Activated naive CD4-positive, alpha-beta T cell treated with anti-CD3 and anti-CD28 coated beads, Interleukin-2, amount 50 U/mL, for 72 hours (primary cell): Measurements from ENCODE around the gene CHMP4B. TPM values are rescaled to one million over a fixed set of nuclear protein-coding genes. Genes with fewer than 3 reads are reported as not detected.

Experiments
- ATAC-seq, 2 donors: fragments of 150-1000 bp; cut with Tn5 transposase; 2 replicates each; pipeline ENCODE4 v1.10.0; 2021; ENCODE audit warnings: mild to moderate bottlenecking in 2 of 2, moderate library complexity in 2 of 2
- DNase-seq, 2 donors: peaks; one replicate each; pipeline ENCODE4 v3.0.0; 2021 to 2022; ENCODE audit warnings: low spot score in 2 of 2
- H3K27ac Mint-ChIP-seq, 2 donors: one replicate each; pipeline ENCODE4 v1.8.0; 2022; ENCODE audit warnings: mild to moderate bottlenecking in 2 of 2, mixed read lengths in 2 of 2
- H3K36me3 Mint-ChIP-seq, 2 donors: one replicate each; pipeline ENCODE4 v1.8.0; 2022; ENCODE audit warnings: mixed read lengths in 2 of 2
- H3K9me3 Mint-ChIP-seq, 2 donors: one replicate each; pipeline ENCODE4 v1.8.0; 2022; ENCODE audit warnings: mixed read lengths in 2 of 2
- total RNA-seq, 2 donors: library from RNA; stranded (reverse); gene quantifications; one replicate each; pipeline ENCODE4 v1.2.3, GENCODE V29; 2022

Gene CHMP4B
- total RNA-seq, 2 donors from 2014 or later, result 80.0 to 81.4 TPM

GRCh38 chr20:33808388-33808787, 2.8 kb upstream of the CHMP4B start:
- no peak for DNase-seq
- Mint-ChIP-seq H3K27ac (no peak overlapping the region), H3K9me3 (no peaks in the 10 kb centered on the region), H3K36me3 (peaks cover 17 to 19% of the 10 kb centered on the region in 2 donors)
- ATAC-seq, result no peak

- no peaks in the 10 kb centered on the region for H3K9me3 Mint-ChIP-seq
- H3K27ac Mint-ChIP-seq, result no peak overlapping the region
- no peak for DNase-seq
- peaks cover 21 to 24% of the 10 kb centered on the region in 2 donors for H3K36me3 Mint-ChIP-seq
- no peak for ATAC-seq
These were observed 889 bp upstream of the CHMP4B start for GRCh38 chr20:33810259-33810658.

- H3K27ac Mint-ChIP-seq, result peak overlapping the region; percentile 99
- H3K9me3 Mint-ChIP-seq, result no peaks in the 10 kb centered on the region
- no peak for ATAC-seq
- peaks cover 23 to 26% of the 10 kb centered on the region in 2 donors for H3K36me3 Mint-ChIP-seq
- no peak for DNase-seq
These were observed 616 bp downstream of the CHMP4B start for GRCh38 chr20:33811776-33812151.

GRCh38 chr20:33812152-33812849, 1.2 kb downstream of the CHMP4B start:
- ATAC-seq, result peak in 1 of 2 donors; percentile 62
- peak overlapping the region; percentile 99 for H3K27ac Mint-ChIP-seq

GRCh38 chr20:33812908-33813462, 1.8 kb downstream of the CHMP4B start:
- H3K36me3 Mint-ChIP-seq, result peaks cover 23 to 26% of the 10 kb centered on the region in 2 donors
- DNase-seq (peak in 1 of 2 donors; percentile 16), ATAC-seq (no peak)
- peak overlapping the region; percentile 99 for H3K27ac Mint-ChIP-seq
- H3K9me3 Mint-ChIP-seq, result no peaks in the 10 kb centered on the region

More at GRCh38 chr20:33812152-33812849, 1.2 kb downstream of the CHMP4B start:
- H3K36me3 Mint-ChIP-seq, result peaks cover 23 to 26% of the 10 kb centered on the region in 2 donors
- no peaks in the 10 kb centered on the region for H3K9me3 Mint-ChIP-seq
- DNase-seq, result peak; percentile 19 to 84

GRCh38 chr20:33814238-33814712, 3.1 kb downstream of the CHMP4B start:
- peak overlapping the region; percentile 6 to 99 for H3K27ac Mint-ChIP-seq
- H3K36me3 Mint-ChIP-seq, result peaks cover 23 to 26% of the 10 kb centered on the region in 2 donors
- DNase-seq, result no peak
- ATAC-seq, result peak in 1 of 2 donors; percentile 12
- H3K9me3 Mint-ChIP-seq, result no peaks in the 10 kb centered on the region

GRCh38 chr20:33815671-33816070, 4.5 kb downstream of the CHMP4B start:
- ATAC-seq, result no peak
- peaks cover 26 to 27% of the 10 kb centered on the region in 2 donors for H3K36me3 Mint-ChIP-seq
- no peaks in the 10 kb centered on the region for H3K9me3 Mint-ChIP-seq
- DNase-seq, result no peak
- H3K27ac Mint-ChIP-seq, result no peak overlapping the region

GRCh38 chr20:33816191-33816590, 5.0 kb downstream of the CHMP4B start:
- ATAC-seq (no peak), DNase-seq (no peak)
- Mint-ChIP-seq H3K27ac (no peak overlapping the region), H3K36me3 (peaks cover 26 to 27% of the 10 kb centered on the region in 2 donors), H3K9me3 (no peaks in the 10 kb centered on the region)

GRCh38 chr20:33817411-33817810, 6.3 kb downstream of the CHMP4B start:
- ATAC-seq, result no peak
- Mint-ChIP-seq H3K36me3 (peaks cover 17 to 18% of the 10 kb centered on the region in 2 donors), H3K27ac (peak overlapping the region in 1 of 2 donors; percentile 51), H3K9me3 (no peaks in the 10 kb centered on the region)
- no peak for DNase-seq

- peak in 1 of 2 donors; percentile 67 for ATAC-seq
- peaks cover 7 to 11% of the 10 kb centered on the region in 2 donors for H3K36me3 Mint-ChIP-seq
- no peaks in the 10 kb centered on the region for H3K9me3 Mint-ChIP-seq
- DNase-seq, result no peak
- peak overlapping the region in 1 of 2 donors; percentile 10 for H3K27ac Mint-ChIP-seq
These were observed 8.3 kb downstream of the CHMP4B start for GRCh38 chr20:33819456-33819855.

GRCh38 chr20:33820362-33820761, 9.2 kb downstream of the CHMP4B start:
- H3K27ac Mint-ChIP-seq, result no peak overlapping the region
- peaks cover 4 to 5% of the 10 kb centered on the region in 2 donors for H3K36me3 Mint-ChIP-seq
- no peaks in the 10 kb centered on the region for H3K9me3 Mint-ChIP-seq
- no peak for DNase-seq
- ATAC-seq, result no peak

- peak in 1 of 2 donors; percentile 26 for ATAC-seq
- no peak for DNase-seq
- Mint-ChIP-seq H3K9me3 (no peaks in the 10 kb centered on the region), H3K27ac (peak overlapping the region in 1 of 2 donors; percentile 75), H3K36me3 (peaks cover 5 to 7% of the 10 kb centered on the region in 2 donors)
These were observed 10.2 kb downstream of the CHMP4B start for GRCh38 chr20:33821270-33821836.

- H3K9me3 Mint-ChIP-seq, result no peaks in the 10 kb centered on the region
- ATAC-seq (no peak), DNase-seq (no peak)
- peaks cover 5 to 7% of the 10 kb centered on the region in 2 donors for H3K36me3 Mint-ChIP-seq
- H3K27ac Mint-ChIP-seq, result no peak overlapping the region
These were observed 11.3 kb downstream of the CHMP4B start for GRCh38 chr20:33822423-33822822.

- Mint-ChIP-seq H3K9me3 (no peaks in the 10 kb centered on the region), H3K27ac (peak overlapping the region in 1 of 2 donors; percentile 51), H3K36me3 (peaks cover 5 to 7% of the 10 kb centered on the region in 2 donors)
- DNase-seq, result no peak
- peak in 1 of 2 donors; percentile 53 for ATAC-seq
These were observed 11.8 kb downstream of the CHMP4B start for GRCh38 chr20:33822991-33823390.

- ATAC-seq, result no peak
- Mint-ChIP-seq H3K9me3 (no peaks in the 10 kb centered on the region), H3K27ac (no peak overlapping the region), H3K36me3 (peaks cover 5 to 7% of the 10 kb centered on the region in 2 donors)
- DNase-seq, result no peak
These were observed 13.7 kb downstream of the CHMP4B start for GRCh38 chr20:33824852-33825251.

GRCh38 chr20:33825340-33826269, 14.5 kb downstream of the CHMP4B start:
- H3K9me3 Mint-ChIP-seq, result no peaks in the 10 kb centered on the region
- H3K27ac Mint-ChIP-seq, result peak overlapping the region in 1 of 2 donors; percentile 61
- peaks cover under 1 to 7% of the 10 kb centered on the region in 2 donors for H3K36me3 Mint-ChIP-seq
- no peak for DNase-seq
- peak in 1 of 2 donors; percentile 80 for ATAC-seq
